Endothelial cell (in vitro differentiated cells): Measurements from ENCODE around the gene MOAP1. TPM values are rescaled to one million over a fixed set of nuclear protein-coding genes. Genes with fewer than 3 reads are reported as not detected.
A peak's percentile ranks its signal among the peaks of the same experiment; 100 is the strongest.

Experiments used
- DNase-seq: peaks from one replicate; pipeline ENCODE4 v3.0.0; 2021; ENCODE audit warnings: low spot score
- H3K27ac Mint-ChIP-seq: one replicate; pipeline ENCODE4 v1.8.0; 2021; ENCODE audit warnings: mixed read lengths, inconsistent platforms; ENCODE audit not compliant: unreplicated experiment
- H3K27me3 Mint-ChIP-seq: one replicate; pipeline ENCODE4 v1.8.0; 2021; ENCODE audit warnings: mild to moderate bottlenecking, moderate library complexity, mixed read lengths, inconsistent platforms; ENCODE audit not compliant: unreplicated experiment
- H3K36me3 Mint-ChIP-seq: one replicate; pipeline ENCODE4 v1.8.0; 2021; ENCODE audit warnings: mild to moderate bottlenecking, low read depth, mixed read lengths, inconsistent platforms; ENCODE audit not compliant: unreplicated experiment
- H3K4me1 Mint-ChIP-seq: one replicate; pipeline ENCODE4 v1.8.0; 2021; ENCODE audit warnings: mild to moderate bottlenecking, mixed read lengths, inconsistent platforms; ENCODE audit not compliant: unreplicated experiment
- H3K4me3 Mint-ChIP-seq: one replicate; pipeline ENCODE4 v1.8.0; 2021; ENCODE audit warnings: mild to moderate bottlenecking, mixed read lengths, inconsistent platforms; ENCODE audit not compliant: unreplicated experiment
- H3K9me3 Mint-ChIP-seq: one replicate; pipeline ENCODE4 v1.8.0; 2021; ENCODE audit warnings: mixed read lengths, inconsistent platforms; ENCODE audit not compliant: unreplicated experiment
- CTCF ChIP-seq: fragments of 200-600 bp; sonication (generic); IDR thresholded peaks from one replicate; pipeline ENCODE4 v1.5.0; 2021; ENCODE audit warnings: antibody characterized with exemption; ENCODE audit not compliant: unreplicated experiment
- total RNA-seq: library from RNA; stranded (reverse); fragmentation: NEBNext Ultra II Directional; extraction: Animal tissue kit (Norgen Biotek cat#: 25700); gene quantifications from one replicate; pipeline ENCODE4 v1.2.1, GENCODE V29; 2021; ENCODE audit not compliant: unreplicated experiment

The MOAP1 gene
- total RNA-seq, 1 donor from 2014 or later: 22.4 TPM

GRCh38 chr14:93230539-93230938 lies 45.8 kb upstream of the MOAP1 start:
- H3K4me1 Mint-ChIP-seq: no peaks in the 10 kb centered on the region
- H3K36me3 Mint-ChIP-seq: peaks cover 23% of the 10 kb centered on the region
- H3K27me3 Mint-ChIP-seq: peaks cover 4% of the 10 kb centered on the region
- H3K9me3 Mint-ChIP-seq: no peaks in the 10 kb centered on the region
- no peak for DNase-seq
- TF ChIP-seq CTCF: no peak
- peak overlapping the region; percentile 19 for H3K4me3 Mint-ChIP-seq
- H3K27ac Mint-ChIP-seq: peak overlapping the region; percentile 37

GRCh38 chr14:93228550-93228949 lies 43.9 kb upstream of the MOAP1 start:
- TF ChIP-seq CTCF: no peak
- Mint-ChIP-seq H3K4me3 (no peak overlapping the region), H3K9me3 (no peaks in the 10 kb centered on the region), H3K36me3 (peaks cover 27% of the 10 kb centered on the region), H3K27me3 (peaks cover 2% of the 10 kb centered on the region), H3K27ac (no peak overlapping the region), H3K4me1 (no peaks in the 10 kb centered on the region)
- no peak for DNase-seq

GRCh38 chr14:93223565-93223964 lies 38.9 kb upstream of the MOAP1 start:
- Mint-ChIP-seq H3K27me3 (peaks cover 1% of the 10 kb centered on the region), H3K36me3 (peaks cover 32% of the 10 kb centered on the region), H3K9me3 (no peaks in the 10 kb centered on the region), H3K4me1 (no peaks in the 10 kb centered on the region), H3K4me3 (no peak overlapping the region), H3K27ac (no peak overlapping the region)
- DNase-seq: no peak
- TF ChIP-seq CTCF: no peak

GRCh38 chr14:93220509-93220908 lies 35.8 kb upstream of the MOAP1 start:
- Mint-ChIP-seq H3K27me3 (peaks cover 1% of the 10 kb centered on the region), H3K4me1 (no peaks in the 10 kb centered on the region), H3K4me3 (no peak overlapping the region), H3K9me3 (no peaks in the 10 kb centered on the region), H3K27ac (no peak overlapping the region), H3K36me3 (peaks cover 27% of the 10 kb centered on the region)
- no peak for DNase-seq
- no peak for TF ChIP-seq CTCF

GRCh38 chr14:93219103-93219726 lies 34.5 kb upstream of the MOAP1 start:
- H3K36me3 Mint-ChIP-seq: peaks cover 27% of the 10 kb centered on the region
- H3K9me3 Mint-ChIP-seq: no peaks in the 10 kb centered on the region

More at GRCh38 chr14:93219103-93219726, 34.5 kb upstream of the MOAP1 start:
- Mint-ChIP-seq H3K27me3 (peaks cover 1% of the 10 kb centered on the region), H3K4me3 (no peak overlapping the region), H3K27ac (no peak overlapping the region), H3K4me1 (no peaks in the 10 kb centered on the region)
- DNase-seq: no peak
- no peak for TF ChIP-seq CTCF
